Vagina (tissue), 2 donors: ENCODE results near the gene NT5DC1. TPM values are rescaled to one million over a fixed set of nuclear protein-coding genes. Genes with fewer than 3 reads are reported as not detected.

Experiments used
- DNase-seq, 2 donors: peaks; one replicate each; pipeline ENCODE4 v3.0.0-alpha.2; 2017; ENCODE audit errors: extremely low spot score in 2 of 2
- H3K27ac ChIP-seq: fragments of 200-600 bp; sonication (generic); one replicate; pipeline ENCODE4 v1.5.1; 2019
- H3K27me3 ChIP-seq: fragments of 200-600 bp; sonication (generic); one replicate; pipeline ENCODE4 v1.5.1; 2019
- H3K36me3 ChIP-seq, 2 donors: fragments of 200-600 bp; sonication (generic); one replicate each; pipeline ENCODE4 v1.5.1; 2017 to 2019
- H3K4me1 ChIP-seq: fragments of 200-600 bp; sonication (generic); one replicate; pipeline ENCODE4 v1.5.1; 2019
- H3K4me3 ChIP-seq, 2 donors: fragments of 200-600 bp; sonication (generic); 1 replicate in 1 of 2; 2 replicates in 1 of 2; pipeline ENCODE4 v1.5.1; 2016 to 2019
- H3K9me3 ChIP-seq: fragments of 200-600 bp; sonication (generic); one replicate; pipeline ENCODE4 v1.5.1; 2019
- POLR2A ChIP-seq, 2 donors: fragments of 450-650 bp; IDR thresholded peaks; one replicate each; pipeline ENCODE4 v1.6.1; 2017; ENCODE audit warnings: antibody characterized with exemption in 2 of 2, mild to moderate bottlenecking in 2 of 2, moderate library complexity in 2 of 2
- POLR2AphosphoS5 ChIP-seq, 2 donors: sonication (generic); formaldehyde crosslinking; IDR thresholded peaks; one replicate each; pipeline ENCODE4 v1.9.0; 2017; ENCODE audit warnings: antibody characterized with exemption in 2 of 2, mild to moderate bottlenecking in 2 of 2, low read depth in 1 of 2; ENCODE audit not compliant: insufficient read depth in 1 of 2
- intact Hi-C: fragments of 100-400 bp; cut with DNase I; formaldehyde crosslinking; loops from one replicate; pipeline ENCODE4 v1.15.1; 2023
- total RNA-seq: library from RNA; depleted of rRNA; stranded (reverse); fragments of >200 nt; gene quantifications from one replicate; pipeline ENCODE4 v1.2.3, GENCODE V29; 2016
- TF ChIP-seq, protein P1 (sequence below), 3 experiments: fragments of 450-650 bp in 2 of 3; fragments of 200-600 bp in 1 of 3; sonication (generic) in 1 of 3; IDR thresholded peaks; one replicate each; pipeline ENCODE4 v1.5.1; 2017 to 2019; ENCODE audit warnings: antibody characterized with exemption in 3 of 3, mild to moderate bottlenecking in 2 of 3, moderate library complexity in 2 of 3

Gene NT5DC1
- 6.1 TPM for total RNA-seq

DNA sequence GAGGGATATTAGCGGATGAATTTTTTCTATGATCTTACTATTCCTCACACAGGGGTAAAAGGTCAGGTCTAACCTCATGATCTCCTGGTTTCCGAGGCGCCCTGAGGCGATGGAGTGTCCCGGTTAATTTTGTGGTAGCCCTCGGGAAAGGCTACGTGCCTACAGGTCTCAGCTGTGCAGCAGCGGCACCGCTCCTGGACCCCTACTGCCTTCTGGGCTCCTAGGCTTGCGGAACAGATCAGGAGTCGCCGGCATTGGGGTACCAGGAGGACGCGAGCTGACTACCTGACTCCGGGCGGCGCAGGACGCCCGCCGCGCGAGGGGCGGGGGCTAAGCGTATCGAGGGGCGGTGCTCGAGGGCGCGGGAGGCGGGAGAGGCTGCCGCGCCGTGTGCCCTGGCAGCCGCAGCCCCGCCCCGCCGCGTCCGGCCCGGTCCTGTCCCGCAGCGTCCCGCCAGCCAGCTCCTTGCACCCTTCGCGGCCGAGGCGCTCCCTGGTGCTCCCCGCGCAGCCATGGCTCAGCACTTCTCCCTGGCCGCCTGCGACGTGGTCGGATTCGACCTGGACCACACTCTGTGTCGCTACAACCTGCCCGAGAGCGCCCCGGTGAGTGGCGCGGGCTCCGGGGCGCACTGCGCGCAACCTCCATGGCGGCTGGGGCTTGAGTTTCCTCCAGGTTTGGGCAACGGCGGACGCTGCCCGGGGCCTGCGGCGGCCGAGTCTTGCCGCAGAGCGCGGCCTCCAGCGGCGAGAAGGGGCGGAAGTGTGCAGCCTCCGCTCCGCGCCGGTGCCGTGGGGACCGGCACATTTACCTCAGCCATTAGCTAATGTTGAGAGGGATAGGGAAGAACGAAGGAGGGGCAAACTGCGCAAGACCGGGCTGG lies at the start of gene NT5DC1:
Gene NT5DC1 (plus strand): TSS at position 435 of the 883 bp plus-strand sequence. CDS start 78 bp downstream, at position 513.
- no peaks in the 10 kb centered on the region for H3K9me3 ChIP-seq
- peak within 1 kb of the TSS; percentile 89 for H3K27ac ChIP-seq
- intact Hi-C loops, result no loop called here
- H3K4me3 ChIP-seq, result peak within 1 kb of the TSS; percentile 63 to 78
- no peaks in the 10 kb centered on the region for H3K27me3 ChIP-seq
- H3K36me3 ChIP-seq, result no peaks in the 10 kb centered on the region
- peak in 1 of 2 donors; percentile 47 for TF ChIP-seq POLR2A (IDR thresholded peaks at IDR 0.05)
- TF ChIP-seq POLR2AphosphoS5 (IDR thresholded peaks at IDR 0.05; ENCODE audit: insufficient read depth in 1 of 2, low read depth in 1 of 2), result peak in 1 of 2 donors; percentile 86
- TF ChIP-seq, protein P1, sequence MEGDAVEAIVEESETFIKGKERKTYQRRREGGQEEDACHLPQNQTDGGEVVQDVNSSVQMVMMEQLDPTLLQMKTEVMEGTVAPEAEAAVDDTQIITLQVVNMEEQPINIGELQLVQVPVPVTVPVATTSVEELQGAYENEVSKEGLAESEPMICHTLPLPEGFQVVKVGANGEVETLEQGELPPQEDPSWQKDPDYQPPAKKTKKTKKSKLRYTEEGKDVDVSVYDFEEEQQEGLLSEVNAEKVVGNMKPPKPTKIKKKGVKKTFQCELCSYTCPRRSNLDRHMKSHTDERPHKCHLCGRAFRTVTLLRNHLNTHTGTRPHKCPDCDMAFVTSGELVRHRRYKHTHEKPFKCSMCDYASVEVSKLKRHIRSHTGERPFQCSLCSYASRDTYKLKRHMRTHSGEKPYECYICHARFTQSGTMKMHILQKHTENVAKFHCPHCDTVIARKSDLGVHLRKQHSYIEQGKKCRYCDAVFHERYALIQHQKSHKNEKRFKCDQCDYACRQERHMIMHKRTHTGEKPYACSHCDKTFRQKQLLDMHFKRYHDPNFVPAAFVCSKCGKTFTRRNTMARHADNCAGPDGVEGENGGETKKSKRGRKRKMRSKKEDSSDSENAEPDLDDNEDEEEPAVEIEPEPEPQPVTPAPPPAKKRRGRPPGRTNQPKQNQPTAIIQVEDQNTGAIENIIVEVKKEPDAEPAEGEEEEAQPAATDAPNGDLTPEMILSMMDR (IDR thresholded peaks at IDR 0.05), result peak in 1 of 3 experiments; percentile 43
- peaks cover 28% of the 10 kb centered on the region for H3K4me1 ChIP-seq
- no peak for DNase-seq

DNA sequence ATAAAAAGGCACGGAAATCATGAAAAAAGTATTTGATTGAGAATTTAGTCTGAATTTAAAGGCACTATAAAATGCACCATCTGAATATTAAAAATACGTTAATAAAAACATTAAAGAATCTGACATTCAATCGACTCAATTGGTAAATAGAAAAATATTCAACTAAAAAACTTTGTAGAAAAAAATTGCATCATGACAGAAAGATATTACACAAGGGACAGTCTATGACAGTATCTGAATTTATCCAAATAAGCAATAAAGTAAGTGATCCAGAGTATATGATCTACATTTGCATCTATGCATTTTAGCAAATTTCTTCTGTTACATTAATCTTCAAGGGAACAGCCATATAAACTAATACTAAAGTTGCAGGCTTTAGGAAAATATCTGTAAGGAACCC lies 49.4 kb upstream of the NT5DC1 start:
- no peaks in the 10 kb centered on the region for H3K36me3 ChIP-seq
- TF ChIP-seq POLR2AphosphoS5 (IDR thresholded peaks at IDR 0.05; ENCODE audit: insufficient read depth in 1 of 2, low read depth in 1 of 2) (no peak), POLR2A (IDR thresholded peaks at IDR 0.05) (no peak)
- TF ChIP-seq, protein P1 (IDR thresholded peaks at IDR 0.05), result no peak
- H3K27me3 ChIP-seq, result no peaks in the 10 kb centered on the region
- intact Hi-C loops, result no loop called here
- DNase-seq, result no peak
- no peaks in the 10 kb centered on the region for H3K4me1 ChIP-seq
- no peak overlapping the region for H3K4me3 ChIP-seq
- H3K9me3 ChIP-seq, result no peaks in the 10 kb centered on the region
- H3K27ac ChIP-seq, result no peak overlapping the region

DNA sequence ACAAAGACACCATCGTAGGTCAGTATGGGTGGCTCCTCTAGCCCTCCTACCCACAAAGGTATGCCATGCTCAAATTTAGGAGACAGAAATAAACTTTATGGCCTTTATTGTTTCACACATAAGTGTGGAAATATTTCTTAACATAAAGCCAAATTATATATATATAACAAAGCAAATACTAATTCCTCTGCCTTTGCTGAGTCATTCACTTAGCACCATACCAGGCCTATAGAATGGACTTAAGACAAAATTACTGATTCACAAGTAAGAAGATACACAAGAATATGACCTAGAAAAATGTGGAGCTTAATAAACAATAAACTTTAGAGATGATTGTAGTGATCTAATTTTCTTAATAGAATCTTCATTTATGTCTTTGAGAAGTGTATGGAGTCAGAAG lies 45.1 kb upstream of the NT5DC1 start:
- Histone ChIP-seq H3K27ac (no peak overlapping the region), H3K36me3 (no peaks in the 10 kb centered on the region), H3K9me3 (no peaks in the 10 kb centered on the region), H3K4me1 (no peaks in the 10 kb centered on the region), H3K27me3 (no peaks in the 10 kb centered on the region), H3K4me3 (no peak overlapping the region)
- TF ChIP-seq, protein P1 (IDR thresholded peaks at IDR 0.05), result no peak
- no peak for TF ChIP-seq POLR2AphosphoS5 (IDR thresholded peaks at IDR 0.05; ENCODE audit: insufficient read depth in 1 of 2, low read depth in 1 of 2)
- TF ChIP-seq POLR2A (IDR thresholded peaks at IDR 0.05), result no peak
- DNase-seq, result no peak
- intact Hi-C loops, result no loop called here

DNA sequence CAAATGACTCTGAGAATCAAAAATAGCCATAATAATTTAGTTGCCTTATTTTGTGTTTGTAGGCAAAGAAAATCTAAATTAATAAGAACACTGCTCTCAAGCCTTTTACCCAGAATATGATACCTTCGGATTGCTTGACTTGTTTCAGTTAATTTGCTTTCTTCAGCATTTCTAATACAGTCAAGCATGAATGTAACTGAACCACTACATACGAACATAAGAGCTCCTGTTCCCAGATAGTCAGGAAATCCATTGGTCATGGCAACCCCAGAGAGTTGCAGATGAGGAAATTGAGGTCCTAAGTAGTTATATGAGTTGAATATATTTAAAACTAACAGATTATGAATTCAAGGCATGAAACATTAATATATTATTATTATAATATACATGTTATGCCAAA lies 42.9 kb upstream of the NT5DC1 start:
- intact Hi-C loops, result no loop called here
- DNase-seq, result no peak
- H3K4me3 ChIP-seq, result peak overlapping the region in 1 of 2 donors; percentile 2
- H3K27me3 ChIP-seq, result no peaks in the 10 kb centered on the region
- peaks cover 6% of the 10 kb centered on the region for H3K4me1 ChIP-seq
- H3K36me3 ChIP-seq, result no peaks in the 10 kb centered on the region
- no peaks in the 10 kb centered on the region for H3K9me3 ChIP-seq
- no peak overlapping the region for H3K27ac ChIP-seq
- TF ChIP-seq, protein P1 (IDR thresholded peaks at IDR 0.05), result no peak
- TF ChIP-seq POLR2AphosphoS5 (IDR thresholded peaks at IDR 0.05; ENCODE audit: insufficient read depth in 1 of 2, low read depth in 1 of 2), result no peak
- no peak for TF ChIP-seq POLR2A (IDR thresholded peaks at IDR 0.05)
